ENCODE results near the gene C1orf52.

DNA sequence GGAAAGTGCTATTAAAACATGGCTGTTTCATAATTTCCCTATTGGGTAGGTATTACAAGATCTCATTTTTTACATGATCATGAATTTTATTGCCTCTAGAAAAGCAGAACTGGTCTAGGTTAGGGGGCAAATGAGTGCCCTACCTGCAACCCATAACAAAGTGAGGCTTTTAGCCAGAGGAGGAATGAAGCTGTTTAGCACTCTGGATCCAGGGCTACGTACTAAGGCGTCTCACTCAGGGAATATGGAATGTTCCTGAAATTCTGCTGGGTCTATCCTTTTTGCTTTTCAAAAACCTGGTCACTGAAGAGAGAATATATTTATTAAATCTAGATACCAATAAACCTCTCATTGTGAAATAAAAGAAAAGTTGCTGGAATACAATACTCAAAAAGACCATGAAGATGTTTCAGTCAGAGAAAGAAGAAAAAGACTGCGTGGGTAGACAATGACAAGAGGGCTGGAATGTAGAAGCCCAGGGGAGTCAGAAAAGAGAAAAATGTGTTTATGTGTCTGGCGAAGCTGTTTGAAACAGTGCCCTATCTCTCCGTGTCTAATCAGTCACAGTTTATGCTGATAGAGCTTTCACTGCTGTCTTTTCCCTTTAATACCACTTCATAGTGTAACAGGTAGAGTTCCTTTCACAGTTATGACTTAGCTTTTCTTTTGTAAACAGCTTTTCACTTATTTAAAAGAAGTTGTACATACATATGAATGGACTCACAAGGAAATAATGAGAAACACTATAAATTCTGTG, 33.7 kb downstream of the C1orf52 start:
- TF ChIP-seq, protein P1, sequence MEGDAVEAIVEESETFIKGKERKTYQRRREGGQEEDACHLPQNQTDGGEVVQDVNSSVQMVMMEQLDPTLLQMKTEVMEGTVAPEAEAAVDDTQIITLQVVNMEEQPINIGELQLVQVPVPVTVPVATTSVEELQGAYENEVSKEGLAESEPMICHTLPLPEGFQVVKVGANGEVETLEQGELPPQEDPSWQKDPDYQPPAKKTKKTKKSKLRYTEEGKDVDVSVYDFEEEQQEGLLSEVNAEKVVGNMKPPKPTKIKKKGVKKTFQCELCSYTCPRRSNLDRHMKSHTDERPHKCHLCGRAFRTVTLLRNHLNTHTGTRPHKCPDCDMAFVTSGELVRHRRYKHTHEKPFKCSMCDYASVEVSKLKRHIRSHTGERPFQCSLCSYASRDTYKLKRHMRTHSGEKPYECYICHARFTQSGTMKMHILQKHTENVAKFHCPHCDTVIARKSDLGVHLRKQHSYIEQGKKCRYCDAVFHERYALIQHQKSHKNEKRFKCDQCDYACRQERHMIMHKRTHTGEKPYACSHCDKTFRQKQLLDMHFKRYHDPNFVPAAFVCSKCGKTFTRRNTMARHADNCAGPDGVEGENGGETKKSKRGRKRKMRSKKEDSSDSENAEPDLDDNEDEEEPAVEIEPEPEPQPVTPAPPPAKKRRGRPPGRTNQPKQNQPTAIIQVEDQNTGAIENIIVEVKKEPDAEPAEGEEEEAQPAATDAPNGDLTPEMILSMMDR (IDR thresholded peaks at IDR 0.05; ENCODE audit: low read length) = no peak
- no peak for TF ChIP-seq EZH2 (optimal IDR thresholded peaks at IDR 0.05; ENCODE audit: low read depth, low read length)
- TF ChIP-seq EZH2phosphoT487 (IDR thresholded peaks at IDR 0.05; ENCODE audit: low read length) = no peak
